WTC11 (cell line): ENCODE measurements around the gene ROBO2. TPM values are rescaled to one million over a fixed set of nuclear protein-coding genes. Genes with fewer than 3 reads are reported as not detected.

Source experiments
- ATAC-seq: fragments of 200-7000 bp; cut with Tn5 transposase; 2 replicates; pipeline ENCODE4 v1.10.0; 2021; ENCODE audit warnings: mild to moderate bottlenecking, moderate library complexity
- CTCF ChIA-PET: fragments of 300-600 bp; sonication (Branson Sonifier 250); formaldehyde crosslinking; loops from one replicate; lab custom pipeline; 2021; ENCODE audit warnings: antibody characterized with exemption; lab: Charles Lee
- POLR2A ChIA-PET: fragments of 350-600 bp; sonication (Branson Sonifier 250); formaldehyde crosslinking; loops from one replicate; lab custom pipeline; 2021; ENCODE audit warnings: antibody characterized with exemption; lab: Charles Lee
- DNase-seq: peaks from one replicate; pipeline ENCODE4 v3.0.0; 2021; ENCODE audit warnings: low spot score
- H3K27ac Mint-ChIP-seq: 2 replicates; pipeline ENCODE4 v1.8.0; 2021; ENCODE audit warnings: mixed read lengths
- H3K27me3 Mint-ChIP-seq: 2 replicates; pipeline ENCODE4 v1.8.0; 2021; ENCODE audit warnings: low read depth, mild to moderate bottlenecking, moderate library complexity, mixed read lengths
- H3K36me3 Mint-ChIP-seq: 2 replicates; pipeline ENCODE4 v1.8.0; 2021; ENCODE audit warnings: mixed read lengths
- H3K4me1 Mint-ChIP-seq: 2 replicates; pipeline ENCODE4 v1.8.0; 2022; ENCODE audit warnings: mixed read lengths
- H3K4me3 Mint-ChIP-seq: 2 replicates; pipeline ENCODE4 v1.8.0; 2021; ENCODE audit warnings: mild to moderate bottlenecking, moderate library complexity, mixed read lengths
- H3K9me3 Mint-ChIP-seq: 2 replicates; pipeline ENCODE4 v1.8.0; 2021; ENCODE audit warnings: mixed read lengths
- CDX4 ChIP-seq: fragments of 250-450 bp; sonication (Bioruptor Pico); IDR thresholded peaks from 2 replicates; pipeline ENCODE4 v1.9.0; 2021; ENCODE audit warnings: moderate library complexity, mild to moderate bottlenecking, inconsistent platforms, borderline replicate concordance
- CREM ChIP-seq: sonication (generic); formaldehyde crosslinking; IDR thresholded peaks from 2 replicates; pipeline ENCODE4 v1.8.1; 2022; ENCODE audit warnings: mild to moderate bottlenecking, missing genetic modification reagents, moderate library complexity
- E2F5 ChIP-seq: sonication (generic); formaldehyde crosslinking; IDR thresholded peaks from 2 replicates; pipeline ENCODE4 v1.8.1; 2022; ENCODE audit warnings: mild to moderate bottlenecking, moderate library complexity, missing genetic modification reagents
- IRF2 ChIP-seq: sonication (generic); formaldehyde crosslinking; IDR thresholded peaks from 2 replicates; pipeline ENCODE4 v1.8.0; 2022; ENCODE audit warnings: low read depth, missing genetic modification reagents, borderline replicate concordance
- NR1H2 ChIP-seq: sonication (generic); formaldehyde crosslinking; IDR thresholded peaks from 2 replicates; pipeline ENCODE4 v1.9.0; 2021; ENCODE audit warnings: mild to moderate bottlenecking, moderate library complexity, missing genetic modification reagents
- NR2C2 ChIP-seq: sonication (generic); formaldehyde crosslinking; IDR thresholded peaks from 2 replicates; pipeline ENCODE4 v1.8.0; 2022; ENCODE audit warnings: mild to moderate bottlenecking, missing genetic modification reagents
- SMAD4 ChIP-seq: sonication (generic); formaldehyde crosslinking; IDR thresholded peaks from 2 replicates; pipeline ENCODE4 v1.8.0; 2022; ENCODE audit warnings: mild to moderate bottlenecking, missing genetic modification reagents
- SP1 ChIP-seq: sonication (generic); formaldehyde crosslinking; conservative IDR thresholded peaks from 2 replicates; pipeline ENCODE4 v1.8.1; 2022; ENCODE audit warnings: missing genetic modification reagents
- TP53 ChIP-seq: sonication (generic); formaldehyde crosslinking; IDR thresholded peaks from 2 replicates; pipeline ENCODE4 v1.8.1; 2023; ENCODE audit warnings: mild to moderate bottlenecking, missing genetic modification reagents
- ZNF138 ChIP-seq: sonication (generic); formaldehyde crosslinking; conservative IDR thresholded peaks from 2 replicates; pipeline ENCODE4 v1.8.1; 2022; ENCODE audit warnings: mild to moderate bottlenecking, moderate library complexity, missing genetic modification reagents
- ZNF317 ChIP-seq: sonication (generic); formaldehyde crosslinking; IDR thresholded peaks from 2 replicates; pipeline ENCODE4 v1.8.1; 2023; ENCODE audit warnings: low read depth, mild to moderate bottlenecking, moderate library complexity, missing genetic modification reagents, borderline replicate concordance
- ZNF671 ChIP-seq: fragments of 250-450 bp; sonication (Bioruptor Pico); IDR thresholded peaks from 2 replicates; pipeline ENCODE4 v1.8.0; 2021; ENCODE audit warnings: mild to moderate bottlenecking
- total RNA-seq: library from RNA; stranded (reverse); gene quantifications from 3 replicates; pipeline ENCODE4 v1.2.3, GENCODE V29; 2021
- TF ChIP-seq, protein P1 (sequence below): fragments of 250-450 bp; sonication (Bioruptor Pico); IDR thresholded peaks from 2 replicates; pipeline ENCODE4 v1.9.0; 2021; ENCODE audit warnings: mild to moderate bottlenecking, borderline replicate concordance
- TF ChIP-seq, protein P2 (sequence below): sonication (generic); formaldehyde crosslinking; IDR thresholded peaks from 2 replicates; pipeline ENCODE4 v1.8.1; 2023; ENCODE audit warnings: mild to moderate bottlenecking, missing genetic modification reagents, moderate library complexity
- TF ChIP-seq, protein P3 (sequence below): sonication (generic); formaldehyde crosslinking; conservative IDR thresholded peaks from 2 replicates; pipeline ENCODE4 v1.8.1; 2022; ENCODE audit warnings: mild to moderate bottlenecking, missing genetic modification reagents
- TF ChIP-seq, protein P4 (sequence below): sonication (generic); formaldehyde crosslinking; IDR thresholded peaks from 2 replicates; pipeline ENCODE4 v1.8.0; 2023; ENCODE audit warnings: mild to moderate bottlenecking, missing genetic modification reagents
- TF ChIP-seq, protein P5 (sequence below): sonication (generic); formaldehyde crosslinking; IDR thresholded peaks from 2 replicates; pipeline ENCODE4 v1.8.1; 2022; ENCODE audit warnings: missing genetic modification reagents, borderline replicate concordance

The ROBO2 gene
- total RNA-seq, 1 experiment from 2014 or later, result 11.7 TPM

DNA sequence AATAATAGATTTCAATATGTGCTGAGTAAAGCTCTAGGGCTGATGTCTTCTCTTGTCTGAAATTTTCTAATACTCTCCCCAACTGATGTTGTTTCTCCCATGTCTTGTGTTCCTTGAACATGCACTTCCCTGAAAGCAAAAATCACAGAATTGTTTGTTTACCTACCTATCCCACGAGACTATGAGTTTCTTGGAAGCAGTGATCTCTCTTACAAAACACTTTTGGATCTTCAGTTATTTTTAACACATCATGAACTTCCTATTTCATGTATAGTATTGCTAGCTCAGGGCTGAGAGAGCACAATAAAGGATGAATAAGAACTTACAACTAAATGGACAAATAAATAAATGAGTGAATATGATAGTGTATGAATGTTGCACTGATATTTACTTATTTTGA lies 365.0 kb downstream of the ROBO2 start:
- no peaks in the 10 kb centered on the region for H3K9me3 Mint-ChIP-seq
- TF ChIP-seq, protein P1, sequence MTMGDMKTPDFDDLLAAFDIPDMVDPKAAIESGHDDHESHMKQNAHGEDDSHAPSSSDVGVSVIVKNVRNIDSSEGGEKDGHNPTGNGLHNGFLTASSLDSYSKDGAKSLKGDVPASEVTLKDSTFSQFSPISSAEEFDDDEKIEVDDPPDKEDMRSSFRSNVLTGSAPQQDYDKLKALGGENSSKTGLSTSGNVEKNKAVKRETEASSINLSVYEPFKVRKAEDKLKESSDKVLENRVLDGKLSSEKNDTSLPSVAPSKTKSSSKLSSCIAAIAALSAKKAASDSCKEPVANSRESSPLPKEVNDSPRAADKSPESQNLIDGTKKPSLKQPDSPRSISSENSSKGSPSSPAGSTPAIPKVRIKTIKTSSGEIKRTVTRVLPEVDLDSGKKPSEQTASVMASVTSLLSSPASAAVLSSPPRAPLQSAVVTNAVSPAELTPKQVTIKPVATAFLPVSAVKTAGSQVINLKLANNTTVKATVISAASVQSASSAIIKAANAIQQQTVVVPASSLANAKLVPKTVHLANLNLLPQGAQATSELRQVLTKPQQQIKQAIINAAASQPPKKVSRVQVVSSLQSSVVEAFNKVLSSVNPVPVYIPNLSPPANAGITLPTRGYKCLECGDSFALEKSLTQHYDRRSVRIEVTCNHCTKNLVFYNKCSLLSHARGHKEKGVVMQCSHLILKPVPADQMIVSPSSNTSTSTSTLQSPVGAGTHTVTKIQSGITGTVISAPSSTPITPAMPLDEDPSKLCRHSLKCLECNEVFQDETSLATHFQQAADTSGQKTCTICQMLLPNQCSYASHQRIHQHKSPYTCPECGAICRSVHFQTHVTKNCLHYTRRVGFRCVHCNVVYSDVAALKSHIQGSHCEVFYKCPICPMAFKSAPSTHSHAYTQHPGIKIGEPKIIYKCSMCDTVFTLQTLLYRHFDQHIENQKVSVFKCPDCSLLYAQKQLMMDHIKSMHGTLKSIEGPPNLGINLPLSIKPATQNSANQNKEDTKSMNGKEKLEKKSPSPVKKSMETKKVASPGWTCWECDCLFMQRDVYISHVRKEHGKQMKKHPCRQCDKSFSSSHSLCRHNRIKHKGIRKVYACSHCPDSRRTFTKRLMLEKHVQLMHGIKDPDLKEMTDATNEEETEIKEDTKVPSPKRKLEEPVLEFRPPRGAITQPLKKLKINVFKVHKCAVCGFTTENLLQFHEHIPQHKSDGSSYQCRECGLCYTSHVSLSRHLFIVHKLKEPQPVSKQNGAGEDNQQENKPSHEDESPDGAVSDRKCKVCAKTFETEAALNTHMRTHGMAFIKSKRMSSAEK, result no peak
- TF ChIP-seq, protein P2, sequence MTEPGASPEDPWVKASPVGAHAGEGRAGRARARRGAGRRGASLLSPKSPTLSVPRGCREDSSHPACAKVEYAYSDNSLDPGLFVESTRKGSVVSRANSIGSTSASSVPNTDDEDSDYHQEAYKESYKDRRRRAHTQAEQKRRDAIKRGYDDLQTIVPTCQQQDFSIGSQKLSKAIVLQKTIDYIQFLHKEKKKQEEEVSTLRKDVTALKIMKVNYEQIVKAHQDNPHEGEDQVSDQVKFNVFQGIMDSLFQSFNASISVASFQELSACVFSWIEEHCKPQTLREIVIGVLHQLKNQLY (CRISPR knock-in tag), result no peak
- no peak for TF ChIP-seq TP53 (CRISPR knock-in tag)
- no peak for TF ChIP-seq E2F5
- no peak for TF ChIP-seq NR2C2
- no peak for TF ChIP-seq IRF2 (CRISPR knock-in tag)
- TF ChIP-seq NR1H2 (CRISPR knock-in tag), result no peak
- TF ChIP-seq, protein P3, sequence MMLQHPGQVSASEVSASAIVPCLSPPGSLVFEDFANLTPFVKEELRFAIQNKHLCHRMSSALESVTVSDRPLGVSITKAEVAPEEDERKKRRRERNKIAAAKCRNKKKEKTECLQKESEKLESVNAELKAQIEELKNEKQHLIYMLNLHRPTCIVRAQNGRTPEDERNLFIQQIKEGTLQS (CRISPR knock-in tag), result no peak
- TF ChIP-seq, protein P4, sequence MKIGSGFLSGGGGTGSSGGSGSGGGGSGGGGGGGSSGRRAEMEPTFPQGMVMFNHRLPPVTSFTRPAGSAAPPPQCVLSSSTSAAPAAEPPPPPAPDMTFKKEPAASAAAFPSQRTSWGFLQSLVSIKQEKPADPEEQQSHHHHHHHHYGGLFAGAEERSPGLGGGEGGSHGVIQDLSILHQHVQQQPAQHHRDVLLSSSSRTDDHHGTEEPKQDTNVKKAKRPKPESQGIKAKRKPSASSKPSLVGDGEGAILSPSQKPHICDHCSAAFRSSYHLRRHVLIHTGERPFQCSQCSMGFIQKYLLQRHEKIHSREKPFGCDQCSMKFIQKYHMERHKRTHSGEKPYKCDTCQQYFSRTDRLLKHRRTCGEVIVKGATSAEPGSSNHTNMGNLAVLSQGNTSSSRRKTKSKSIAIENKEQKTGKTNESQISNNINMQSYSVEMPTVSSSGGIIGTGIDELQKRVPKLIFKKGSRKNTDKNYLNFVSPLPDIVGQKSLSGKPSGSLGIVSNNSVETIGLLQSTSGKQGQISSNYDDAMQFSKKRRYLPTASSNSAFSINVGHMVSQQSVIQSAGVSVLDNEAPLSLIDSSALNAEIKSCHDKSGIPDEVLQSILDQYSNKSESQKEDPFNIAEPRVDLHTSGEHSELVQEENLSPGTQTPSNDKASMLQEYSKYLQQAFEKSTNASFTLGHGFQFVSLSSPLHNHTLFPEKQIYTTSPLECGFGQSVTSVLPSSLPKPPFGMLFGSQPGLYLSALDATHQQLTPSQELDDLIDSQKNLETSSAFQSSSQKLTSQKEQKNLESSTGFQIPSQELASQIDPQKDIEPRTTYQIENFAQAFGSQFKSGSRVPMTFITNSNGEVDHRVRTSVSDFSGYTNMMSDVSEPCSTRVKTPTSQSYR (CRISPR knock-in tag), result no peak
- TF ChIP-seq CREM (CRISPR knock-in tag), result no peak
- no peak for TF ChIP-seq CDX4
- no peak for TF ChIP-seq SP1 (CRISPR knock-in tag)
- TF ChIP-seq, all 79 proteins: peak for 0
- ChIA-PET POLR2A (no interaction called here), CTCF (no interaction called here)
- Mint-ChIP-seq H3K36me3 (no peaks in the 10 kb centered on the region), H3K4me3 (no peak overlapping the region), H3K27ac (0 out of 2 replicates have a peak overlapping the region, but pooled peaks have one; percentile 18), H3K4me1 (peaks cover 5% of the 10 kb centered on the region; the same call in 1 of the 2 replicates), H3K27me3 (no peaks in the 10 kb centered on the region)
- no peak for ATAC-seq
- DNase-seq, result no peak

DNA sequence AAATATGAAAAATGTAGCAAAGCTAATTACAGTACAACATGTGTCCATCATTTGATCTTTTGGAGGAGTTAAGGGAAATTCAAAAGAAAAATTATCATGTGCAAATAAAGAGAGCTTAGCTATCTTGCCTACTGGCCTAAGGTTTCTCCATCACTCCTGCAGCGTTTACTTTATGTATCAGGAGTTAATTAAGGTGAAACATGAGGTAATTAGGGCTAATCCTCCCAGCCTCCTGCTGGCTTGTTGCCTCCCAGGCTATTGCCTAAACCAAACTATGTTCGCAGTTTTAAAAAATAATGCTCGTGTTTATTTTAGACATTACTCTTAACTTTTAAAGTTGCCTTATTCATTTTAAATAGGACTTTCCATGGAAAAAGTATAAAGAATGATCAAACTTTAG lies 367.5 kb downstream of the ROBO2 start:
- peaks cover 3% of the 10 kb centered on the region; the same call in 1 of the 2 replicates for H3K27me3 Mint-ChIP-seq
- H3K27ac Mint-ChIP-seq, result no peak overlapping the region
- no peaks in the 10 kb centered on the region for H3K9me3 Mint-ChIP-seq
- H3K4me1 Mint-ChIP-seq, result peaks cover 9% of the 10 kb centered on the region
- POLR2A ChIA-PET, result no interaction called here
- H3K36me3 Mint-ChIP-seq, result no peaks in the 10 kb centered on the region
- DNase-seq, result no peak
- no peak for ATAC-seq
- CTCF ChIA-PET, result no interaction called here
- no peak overlapping the region for H3K4me3 Mint-ChIP-seq
- TF ChIP-seq ZNF138 (CRISPR knock-in tag), result no peak
- no peak for TF ChIP-seq SMAD4
- TF ChIP-seq, protein P5, sequence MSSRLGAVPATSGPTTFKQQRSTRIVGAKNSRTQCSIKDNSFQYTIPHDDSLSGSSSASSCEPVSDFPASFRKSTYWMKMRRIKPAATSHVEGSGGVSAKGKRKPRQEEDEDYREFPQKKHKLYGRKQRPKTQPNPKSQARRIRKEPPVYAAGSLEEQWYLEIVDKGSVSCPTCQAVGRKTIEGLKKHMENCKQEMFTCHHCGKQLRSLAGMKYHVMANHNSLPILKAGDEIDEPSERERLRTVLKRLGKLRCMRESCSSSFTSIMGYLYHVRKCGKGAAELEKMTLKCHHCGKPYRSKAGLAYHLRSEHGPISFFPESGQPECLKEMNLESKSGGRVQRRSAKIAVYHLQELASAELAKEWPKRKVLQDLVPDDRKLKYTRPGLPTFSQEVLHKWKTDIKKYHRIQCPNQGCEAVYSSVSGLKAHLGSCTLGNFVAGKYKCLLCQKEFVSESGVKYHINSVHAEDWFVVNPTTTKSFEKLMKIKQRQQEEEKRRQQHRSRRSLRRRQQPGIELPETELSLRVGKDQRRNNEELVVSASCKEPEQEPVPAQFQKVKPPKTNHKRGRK (CRISPR knock-in tag), result no peak
- TF ChIP-seq, protein P1, result no peak
- no peak for TF ChIP-seq ZNF671
- TF ChIP-seq ZNF317 (CRISPR knock-in tag), result no peak
